K562 (cell line): Measurements from ENCODE around the gene KARS1. TPM values are rescaled to one million over a fixed set of nuclear protein-coding genes. Genes with fewer than 3 reads are reported as not detected.

ENCODE experiments used
- ARHGAP35 ChIP-seq: fragments of 450-650 bp; IDR thresholded peaks from 2 replicates; pipeline ENCODE4 v1.6.1; 2018; ENCODE audit not compliant: partially characterized antibody
- ETV1 ChIP-seq: fragments of 450-650 bp; conservative IDR thresholded peaks from 2 replicates; pipeline ENCODE4 v1.6.1; 2016; ENCODE audit warnings: missing genetic modification characterization, control low read depth, low read depth, missing compliant biosample characterization
- IFI16 ChIP-seq: fragments of 250-450 bp; sonication (Bioruptor Pico); IDR thresholded peaks from 2 replicates; pipeline ENCODE4 v2.1.2; 2022; ENCODE audit warnings: mild to moderate bottlenecking, inconsistent platforms
- KAT8 ChIP-seq: fragments of 450-650 bp; IDR thresholded peaks from 2 replicates; pipeline ENCODE4 v1.6.1; 2016; ENCODE audit warnings: low read depth, mild to moderate bottlenecking
- KLF1 ChIP-seq: fragments of 450-650 bp; IDR thresholded peaks from 2 replicates; pipeline ENCODE4 v1.6.1; 2016; ENCODE audit warnings: missing genetic modification characterization, missing compliant biosample characterization
- NFATC3 ChIP-seq: fragments of 450-650 bp; IDR thresholded peaks from 2 replicates; pipeline ENCODE4 v1.6.1; 2017; ENCODE audit warnings: mild to moderate bottlenecking
- NR2F6 ChIP-seq: fragments of 450-650 bp; formaldehyde crosslinking; IDR thresholded peaks from 2 replicates; pipeline ENCODE4 v1.4.0; 2020; ENCODE audit warnings: mild to moderate bottlenecking
- PTRF ChIP-seq: fragments of 450-650 bp; IDR thresholded peaks from 2 replicates; pipeline ENCODE4 v1.6.1; 2016; ENCODE audit warnings: mild to moderate bottlenecking, missing genetic modification characterization, missing compliant biosample characterization
- RAD51 ChIP-seq: fragments of 450-650 bp; IDR thresholded peaks from 2 replicates; pipeline ENCODE4 v1.7.1; 2016; ENCODE audit warnings: low read depth, mild to moderate bottlenecking, borderline replicate concordance
- ZNF445 ChIP-seq: fragments of 250-450 bp; sonication (Bioruptor Pico); IDR thresholded peaks from 2 replicates; pipeline ENCODE4 v1.4.0; 2020; ENCODE audit warnings: low read depth, mild to moderate bottlenecking, moderate library complexity
- polyA plus RNA-seq, 8 experiments: library from polyadenylated mRNA; depleted of rRNA in 4 of 8; stranded (reverse) in 5 of 8; unstranded in 3 of 8; fragments of >200 nt; fragmentation: Nextera tagmentation in 2 of 8; fragmentation: Illumina TruSeq in 1 of 8; extraction: Ambion mirVana in 2 of 8; extraction: Trizol in 1 of 8; gene quantifications; 2 replicates each; pipeline versions ENCODE4 v1.2.1 to v1.2.3, GENCODE V29; 2011 to 2014; ENCODE audit warnings: inconsistent platforms in 1 of 8, missing spikeins in 1 of 8
- total RNA-seq, 7 experiments: library from RNA; depleted of rRNA in 6 of 7; stranded (reverse); fragments of >200 nt in 6 of 7; fragmentation: Illumina TruSeq in 2 of 7; extraction: Trizol in 2 of 7; gene quantifications; 2 replicates each; pipeline versions ENCODE4 v1.2.1 to v1.2.3, GENCODE V29; 2011 to 2021; ENCODE audit warnings: low replicate concordance in 1 of 7
- TF ChIP-seq, protein P1 (sequence below), 2 experiments: fragments of 200-800 bp in 1 of 2; sonication (Bioruptor generic) in 1 of 2; sonication (generic) in 1 of 2; formaldehyde crosslinking in 1 of 2; IDR thresholded peaks in 1 of 2; conservative IDR thresholded peaks in 1 of 2; 2 replicates each; pipeline versions ENCODE4 v1.5.0 to v1.6.1; 2016 to 2020; ENCODE audit warnings: missing compliant biosample characterization in 1 of 2, missing genetic modification characterization in 1 of 2, missing genetic modification reagents in 1 of 2
- TF ChIP-seq, protein P2 (sequence below), 2 experiments: IDR thresholded peaks; 2 replicates each; pipeline ENCODE4 v1.6.1; 2011; ENCODE audit warnings: borderline replicate concordance in 1 of 2, control low read depth in 1 of 2, low read depth in 1 of 2, low read length in 1 of 2, mild to moderate bottlenecking in 1 of 2, mixed read lengths in 1 of 2, moderate library complexity in 1 of 2; ENCODE audit not compliant: insufficient read depth in 1 of 2, insufficient read length in 1 of 2, poor library complexity in 1 of 2, severe bottlenecking in 1 of 2; ENCODE audit errors: extremely low read depth in 1 of 2
- TF ChIP-seq, protein P3 (sequence below): sonication (generic); formaldehyde crosslinking; IDR thresholded peaks from 2 replicates; pipeline ENCODE4 v1.8.0; 2023; ENCODE audit warnings: mild to moderate bottlenecking, missing genetic modification reagents
- TF ChIP-seq, protein P4 (sequence below), 2 experiments: fragments of 450-650 bp; IDR thresholded peaks; 2 replicates each; pipeline ENCODE4 v1.6.1; 2018; ENCODE audit warnings: mild to moderate bottlenecking in 2 of 2, low read depth in 1 of 2; ENCODE audit not compliant: partially characterized antibody in 2 of 2

Gene KARS1
- total and polyA plus RNA-seq, 9 of the 15 experiments (the other 6 are each of a cell fraction or from before 2014, with no cell fraction given) = 223 to 386 (median 304) TPM

DNA sequence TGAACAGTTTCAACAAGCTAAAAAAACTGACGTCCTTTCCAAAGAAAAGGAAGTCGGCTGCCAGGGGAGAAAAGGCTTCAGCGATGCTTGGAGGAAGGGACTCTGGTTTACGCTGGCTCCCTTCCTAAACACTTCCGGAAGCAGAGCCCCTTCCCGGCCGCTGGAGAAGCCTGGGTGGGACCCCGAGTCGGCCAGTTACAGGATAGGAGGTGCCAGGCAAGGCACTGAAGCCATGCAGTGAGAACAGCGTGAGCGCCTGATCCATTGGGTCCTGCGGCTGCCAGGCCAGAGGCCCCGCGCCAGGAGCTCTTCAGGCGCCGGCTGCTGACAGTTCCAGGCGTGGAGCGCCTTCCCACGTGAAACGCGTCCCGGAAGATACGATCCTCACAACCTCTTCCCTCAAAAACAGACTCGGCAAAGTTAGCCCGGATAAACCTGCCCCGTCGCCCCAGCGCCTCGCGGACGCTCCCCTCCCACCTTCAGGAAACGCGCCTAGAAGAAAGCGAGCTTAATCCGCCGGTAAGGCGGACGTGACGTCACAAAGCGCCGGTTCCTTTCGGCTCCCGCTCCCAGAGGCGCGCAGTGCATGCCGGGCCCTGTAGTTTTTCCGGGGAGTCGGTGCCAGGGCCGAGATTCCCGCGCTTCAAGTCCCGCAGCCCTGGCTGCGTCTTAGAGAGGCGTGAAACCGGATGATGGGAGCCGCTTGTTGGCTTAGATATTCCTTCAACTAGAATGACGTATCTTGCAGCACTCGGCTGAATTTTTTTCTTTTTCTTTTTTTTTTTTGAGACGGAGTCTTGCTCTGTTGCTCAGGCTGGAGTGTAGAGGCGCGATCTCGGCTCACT lies 24.5 kb downstream of the KARS1 start, which contains the start of gene ADAT1 (continued):
- TF ChIP-seq, protein P1, sequence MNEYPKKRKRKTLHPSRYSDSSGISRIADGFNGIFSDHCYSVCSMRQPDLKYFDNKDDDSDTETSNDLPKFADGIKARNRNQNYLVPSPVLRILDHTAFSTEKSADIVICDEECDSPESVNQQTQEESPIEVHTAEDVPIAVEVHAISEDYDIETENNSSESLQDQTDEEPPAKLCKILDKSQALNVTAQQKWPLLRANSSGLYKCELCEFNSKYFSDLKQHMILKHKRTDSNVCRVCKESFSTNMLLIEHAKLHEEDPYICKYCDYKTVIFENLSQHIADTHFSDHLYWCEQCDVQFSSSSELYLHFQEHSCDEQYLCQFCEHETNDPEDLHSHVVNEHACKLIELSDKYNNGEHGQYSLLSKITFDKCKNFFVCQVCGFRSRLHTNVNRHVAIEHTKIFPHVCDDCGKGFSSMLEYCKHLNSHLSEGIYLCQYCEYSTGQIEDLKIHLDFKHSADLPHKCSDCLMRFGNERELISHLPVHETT (CRISPR knock-in tag; conservative IDR thresholded peaks at IDR 0.05 in 1 of 2, IDR thresholded peaks at IDR 0.05 in 1 of 2) = peak in 1 of 2 experiments; percentile 90; a peak in 2 of 4 replicates
- TF ChIP-seq NR2F6 (CRISPR knock-in tag) (no peak), IFI16 (no peak), NFATC3 (no peak), ZNF445 (CRISPR knock-in tag) (no peak), PTRF (tag) (no peak), ARHGAP35 (peak; percentile 86), KLF1 (tag) (no peak), ETV1 (tag) (peak; percentile 85), RAD51 (no peak), KAT8 (no peak)
- TF ChIP-seq, protein P2, sequence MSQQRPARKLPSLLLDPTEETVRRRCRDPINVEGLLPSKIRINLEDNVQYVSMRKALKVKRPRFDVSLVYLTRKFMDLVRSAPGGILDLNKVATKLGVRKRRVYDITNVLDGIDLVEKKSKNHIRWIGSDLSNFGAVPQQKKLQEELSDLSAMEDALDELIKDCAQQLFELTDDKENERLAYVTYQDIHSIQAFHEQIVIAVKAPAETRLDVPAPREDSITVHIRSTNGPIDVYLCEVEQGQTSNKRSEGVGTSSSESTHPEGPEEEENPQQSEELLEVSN (IDR thresholded peaks at IDR 0.05; ENCODE audit: borderline replicate concordance in 1 of 2, extremely low read depth in 1 of 2, insufficient read depth in 1 of 2, insufficient read length in 1 of 2, low read depth in 1 of 2, low read length in 1 of 2, poor library complexity in 1 of 2, severe bottlenecking in 1 of 2) = peak; percentile 81 to 94
- TF ChIP-seq, protein P3, sequence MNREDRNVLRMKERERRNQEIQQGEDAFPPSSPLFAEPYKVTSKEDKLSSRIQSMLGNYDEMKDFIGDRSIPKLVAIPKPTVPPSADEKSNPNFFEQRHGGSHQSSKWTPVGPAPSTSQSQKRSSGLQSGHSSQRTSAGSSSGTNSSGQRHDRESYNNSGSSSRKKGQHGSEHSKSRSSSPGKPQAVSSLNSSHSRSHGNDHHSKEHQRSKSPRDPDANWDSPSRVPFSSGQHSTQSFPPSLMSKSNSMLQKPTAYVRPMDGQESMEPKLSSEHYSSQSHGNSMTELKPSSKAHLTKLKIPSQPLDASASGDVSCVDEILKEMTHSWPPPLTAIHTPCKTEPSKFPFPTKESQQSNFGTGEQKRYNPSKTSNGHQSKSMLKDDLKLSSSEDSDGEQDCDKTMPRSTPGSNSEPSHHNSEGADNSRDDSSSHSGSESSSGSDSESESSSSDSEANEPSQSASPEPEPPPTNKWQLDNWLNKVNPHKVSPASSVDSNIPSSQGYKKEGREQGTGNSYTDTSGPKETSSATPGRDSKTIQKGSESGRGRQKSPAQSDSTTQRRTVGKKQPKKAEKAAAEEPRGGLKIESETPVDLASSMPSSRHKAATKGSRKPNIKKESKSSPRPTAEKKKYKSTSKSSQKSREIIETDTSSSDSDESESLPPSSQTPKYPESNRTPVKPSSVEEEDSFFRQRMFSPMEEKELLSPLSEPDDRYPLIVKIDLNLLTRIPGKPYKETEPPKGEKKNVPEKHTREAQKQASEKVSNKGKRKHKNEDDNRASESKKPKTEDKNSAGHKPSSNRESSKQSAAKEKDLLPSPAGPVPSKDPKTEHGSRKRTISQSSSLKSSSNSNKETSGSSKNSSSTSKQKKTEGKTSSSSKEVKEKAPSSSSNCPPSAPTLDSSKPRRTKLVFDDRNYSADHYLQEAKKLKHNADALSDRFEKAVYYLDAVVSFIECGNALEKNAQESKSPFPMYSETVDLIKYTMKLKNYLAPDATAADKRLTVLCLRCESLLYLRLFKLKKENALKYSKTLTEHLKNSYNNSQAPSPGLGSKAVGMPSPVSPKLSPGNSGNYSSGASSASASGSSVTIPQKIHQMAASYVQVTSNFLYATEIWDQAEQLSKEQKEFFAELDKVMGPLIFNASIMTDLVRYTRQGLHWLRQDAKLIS (CRISPR knock-in tag) = peak; percentile 52; the same call in 1 of the 2 replicates
- TF ChIP-seq, protein P4, sequence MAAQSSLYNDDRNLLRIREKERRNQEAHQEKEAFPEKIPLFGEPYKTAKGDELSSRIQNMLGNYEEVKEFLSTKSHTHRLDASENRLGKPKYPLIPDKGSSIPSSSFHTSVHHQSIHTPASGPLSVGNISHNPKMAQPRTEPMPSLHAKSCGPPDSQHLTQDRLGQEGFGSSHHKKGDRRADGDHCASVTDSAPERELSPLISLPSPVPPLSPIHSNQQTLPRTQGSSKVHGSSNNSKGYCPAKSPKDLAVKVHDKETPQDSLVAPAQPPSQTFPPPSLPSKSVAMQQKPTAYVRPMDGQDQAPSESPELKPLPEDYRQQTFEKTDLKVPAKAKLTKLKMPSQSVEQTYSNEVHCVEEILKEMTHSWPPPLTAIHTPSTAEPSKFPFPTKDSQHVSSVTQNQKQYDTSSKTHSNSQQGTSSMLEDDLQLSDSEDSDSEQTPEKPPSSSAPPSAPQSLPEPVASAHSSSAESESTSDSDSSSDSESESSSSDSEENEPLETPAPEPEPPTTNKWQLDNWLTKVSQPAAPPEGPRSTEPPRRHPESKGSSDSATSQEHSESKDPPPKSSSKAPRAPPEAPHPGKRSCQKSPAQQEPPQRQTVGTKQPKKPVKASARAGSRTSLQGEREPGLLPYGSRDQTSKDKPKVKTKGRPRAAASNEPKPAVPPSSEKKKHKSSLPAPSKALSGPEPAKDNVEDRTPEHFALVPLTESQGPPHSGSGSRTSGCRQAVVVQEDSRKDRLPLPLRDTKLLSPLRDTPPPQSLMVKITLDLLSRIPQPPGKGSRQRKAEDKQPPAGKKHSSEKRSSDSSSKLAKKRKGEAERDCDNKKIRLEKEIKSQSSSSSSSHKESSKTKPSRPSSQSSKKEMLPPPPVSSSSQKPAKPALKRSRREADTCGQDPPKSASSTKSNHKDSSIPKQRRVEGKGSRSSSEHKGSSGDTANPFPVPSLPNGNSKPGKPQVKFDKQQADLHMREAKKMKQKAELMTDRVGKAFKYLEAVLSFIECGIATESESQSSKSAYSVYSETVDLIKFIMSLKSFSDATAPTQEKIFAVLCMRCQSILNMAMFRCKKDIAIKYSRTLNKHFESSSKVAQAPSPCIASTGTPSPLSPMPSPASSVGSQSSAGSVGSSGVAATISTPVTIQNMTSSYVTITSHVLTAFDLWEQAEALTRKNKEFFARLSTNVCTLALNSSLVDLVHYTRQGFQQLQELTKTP (IDR thresholded peaks at IDR 0.05; ENCODE audit: low read depth in 1 of 2, partially characterized antibody in 2 of 2) = peak in 1 of 2 experiments; percentile 89
